ENCODE data around the gene HIPK3.
A peak's percentile ranks its signal among the peaks of the same experiment; 100 is the strongest.

Gene HIPK3

DNA sequence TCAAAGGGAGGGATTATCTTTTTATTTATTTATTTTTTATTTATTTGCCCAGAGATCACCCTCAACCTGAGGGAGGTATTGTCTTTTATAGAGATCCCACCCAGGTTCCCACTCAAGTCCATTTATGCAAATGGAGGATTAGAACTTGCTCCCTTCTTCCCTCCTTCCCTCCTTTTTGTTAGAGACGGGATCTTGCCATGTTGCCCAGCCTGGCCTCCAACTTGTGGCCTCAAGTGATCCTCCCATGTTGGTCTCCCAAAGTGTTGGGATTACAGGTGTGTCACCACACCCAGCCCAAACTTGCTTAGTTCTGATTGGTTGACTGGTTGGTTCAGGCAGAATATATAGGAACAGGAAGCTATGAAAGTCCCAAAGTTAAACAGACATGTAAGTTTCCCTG, 51.9 kb downstream of the HIPK3 start:
- DNase-seq = no peak

DNA sequence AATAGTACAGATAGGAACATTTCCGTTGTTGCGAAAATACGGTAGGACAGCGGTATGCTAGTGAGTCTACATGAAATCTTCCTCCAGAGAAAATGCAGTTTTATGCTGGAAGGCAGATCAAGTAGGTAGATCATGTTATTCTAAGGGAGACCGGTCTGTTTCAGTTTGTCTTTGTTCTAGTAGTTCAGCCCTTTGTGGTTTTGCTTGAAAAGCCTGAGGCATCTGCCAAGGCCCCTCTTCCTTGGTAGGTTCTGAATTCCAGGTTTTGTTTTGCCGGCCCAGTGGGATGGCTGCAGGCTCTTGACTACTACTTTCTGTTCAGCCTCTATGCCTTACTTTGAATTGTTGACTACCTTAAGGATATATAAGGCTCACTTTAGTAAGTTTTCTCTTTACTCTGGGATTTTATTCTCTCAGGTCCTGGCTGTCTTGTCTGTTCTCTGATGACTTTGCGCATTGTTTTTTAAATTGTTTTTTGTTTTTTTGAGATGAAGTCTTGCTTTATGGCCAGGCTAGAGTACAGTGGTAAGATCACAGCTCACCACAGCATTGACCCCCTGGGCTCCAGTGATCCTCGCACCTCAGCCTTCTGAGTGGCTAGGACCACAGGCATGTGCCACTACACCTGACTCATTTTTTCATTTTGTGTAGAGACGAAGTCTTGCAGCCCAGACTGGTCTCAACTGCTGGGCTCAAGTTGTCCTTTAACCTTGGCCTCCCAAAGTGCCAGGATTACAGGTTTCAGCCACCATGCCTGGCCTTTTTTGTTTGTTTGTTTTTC, 53.7 kb downstream of the HIPK3 start:
- no peak for DNase-seq

DNA sequence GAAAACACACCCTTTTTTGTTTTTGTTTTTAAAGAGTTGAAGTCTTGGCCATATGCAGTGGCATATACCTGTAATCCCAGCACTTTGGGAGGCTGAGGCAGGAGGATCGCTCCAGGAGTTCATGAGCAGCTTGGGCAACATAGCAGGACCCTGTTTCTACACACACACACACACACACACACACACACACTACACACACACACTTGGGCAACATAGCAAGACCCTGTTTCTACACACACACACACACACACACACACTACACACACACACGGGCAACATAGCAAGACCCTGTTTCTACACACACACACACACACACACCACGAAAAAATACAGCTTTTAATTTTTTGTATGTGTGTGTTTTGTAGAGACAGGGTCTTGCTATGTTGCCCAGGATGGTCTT, 54.5 kb downstream of the HIPK3 start:
- no peak for DNase-seq

DNA sequence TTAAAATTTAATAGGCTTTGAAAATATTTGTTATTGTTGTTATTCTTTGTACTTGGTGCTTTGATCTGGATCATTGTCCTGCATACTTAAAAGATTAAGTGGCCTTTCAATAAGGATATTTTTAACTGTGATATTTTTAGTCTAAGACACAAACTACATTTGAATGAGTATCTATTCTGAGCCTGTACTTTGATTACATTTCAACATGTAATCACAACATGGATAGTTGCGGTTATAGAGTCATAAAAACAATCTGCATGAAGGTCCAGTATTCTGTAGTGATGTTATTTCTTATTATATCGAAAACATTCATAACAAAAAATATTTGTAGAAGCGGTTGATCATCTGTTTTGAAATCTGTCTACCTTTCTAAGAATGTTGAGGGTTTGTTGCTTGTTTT, 58.6 kb downstream of the HIPK3 start:
- DNase-seq = no peak

DNA sequence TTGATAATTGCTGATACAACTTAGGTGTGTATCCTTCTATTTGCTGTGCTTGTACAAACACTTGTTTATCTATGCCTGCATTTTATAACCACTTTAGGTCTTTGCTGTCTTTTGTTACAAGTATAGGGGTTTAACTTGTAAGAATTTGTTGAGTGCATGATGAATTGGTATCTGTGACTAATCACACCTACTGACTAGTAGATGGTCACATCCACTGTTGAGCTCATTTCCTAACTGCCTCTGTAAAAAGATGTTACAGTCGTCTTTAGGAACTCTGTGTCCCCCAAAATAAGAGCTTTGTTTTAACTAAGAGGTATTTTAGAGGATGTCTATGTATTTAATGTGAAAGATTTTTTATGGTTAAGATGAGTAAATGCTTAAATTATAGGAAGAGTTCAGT, 60.5 kb downstream of the HIPK3 start:
- DNase-seq = no peak

DNA sequence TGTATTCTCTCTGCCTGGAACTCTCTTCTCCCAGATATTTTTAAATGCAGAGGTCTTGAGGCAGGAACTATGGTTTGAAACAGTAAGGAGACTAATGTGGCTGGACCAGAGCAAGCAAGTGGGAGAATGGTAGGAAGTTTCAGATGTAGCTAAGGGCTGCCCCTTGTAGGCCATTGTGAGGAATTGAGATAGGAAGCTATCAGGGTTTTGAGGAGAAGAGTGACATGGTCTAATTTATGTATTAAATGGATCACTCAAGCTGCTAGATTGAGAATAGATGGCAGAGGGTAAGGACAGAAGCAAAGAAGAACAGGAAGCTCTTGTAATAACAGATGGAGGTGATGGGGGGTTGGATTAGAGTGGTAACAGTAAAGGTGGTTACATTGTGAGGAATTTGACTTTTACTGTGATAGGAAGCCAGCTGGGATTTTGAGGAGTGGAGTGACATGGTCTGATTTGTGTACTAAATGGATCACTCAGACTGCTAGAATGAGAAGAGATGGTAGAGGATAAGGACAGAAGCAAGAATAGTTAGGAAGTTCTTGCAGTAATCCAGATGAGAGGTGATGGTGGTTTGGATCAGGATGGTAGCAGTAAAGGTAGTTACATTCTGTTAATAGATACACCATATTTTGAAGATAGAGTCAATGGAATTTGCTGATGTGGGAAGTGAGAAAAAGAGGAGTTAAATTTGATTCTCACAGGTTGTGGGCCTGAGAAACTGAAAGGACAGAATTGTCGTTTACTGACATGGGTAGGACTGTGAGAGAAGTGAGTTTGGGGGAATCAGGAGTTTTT, 63.0 kb downstream of the HIPK3 start:
- no peak for DNase-seq

DNA sequence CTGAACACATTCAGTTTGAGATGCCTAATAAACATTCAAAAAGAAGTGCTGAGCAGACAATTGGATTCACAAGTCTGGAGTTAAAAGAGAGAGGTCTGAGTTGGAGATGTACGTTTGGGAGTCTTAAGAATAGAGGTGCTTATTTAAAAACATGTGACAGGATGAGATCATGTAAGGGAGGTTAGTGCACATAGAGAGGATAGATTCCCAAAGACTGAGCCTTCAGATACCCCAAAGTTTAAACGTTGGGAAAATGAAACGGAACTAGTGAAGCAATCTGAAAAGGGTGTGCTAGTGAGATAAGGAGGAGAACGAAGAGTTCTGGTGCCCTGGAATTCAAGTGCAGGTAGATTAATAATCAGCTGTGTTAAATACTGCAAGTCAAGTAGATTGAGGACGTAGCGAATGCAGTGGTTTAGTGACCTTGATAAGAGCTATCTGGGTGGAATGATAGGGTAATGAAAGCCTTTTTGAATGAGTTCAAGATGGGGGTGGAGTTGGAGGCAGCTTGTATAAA, 63.7 kb downstream of the HIPK3 start:
- no peak for DNase-seq

DNA sequence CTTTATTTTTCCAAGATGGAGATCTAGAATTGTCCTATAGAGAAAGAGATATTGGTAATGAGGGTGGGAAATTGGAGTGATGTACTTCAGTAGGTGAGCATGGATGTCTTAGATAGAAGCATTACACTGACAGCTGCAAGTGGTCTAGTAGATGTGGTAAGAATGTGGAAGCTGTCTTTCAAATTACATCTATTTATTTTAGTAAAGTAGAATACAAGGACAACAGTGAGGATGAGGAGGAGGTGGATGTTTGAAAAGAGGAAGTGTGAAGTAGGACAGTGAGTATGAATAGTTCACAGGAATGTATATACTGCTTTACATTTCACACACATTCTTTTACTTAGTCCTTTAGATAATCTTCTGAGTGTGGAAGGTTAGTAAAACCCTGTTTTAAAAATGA, 64.2 kb downstream of the HIPK3 start:
- DNase-seq = no peak

DNA sequence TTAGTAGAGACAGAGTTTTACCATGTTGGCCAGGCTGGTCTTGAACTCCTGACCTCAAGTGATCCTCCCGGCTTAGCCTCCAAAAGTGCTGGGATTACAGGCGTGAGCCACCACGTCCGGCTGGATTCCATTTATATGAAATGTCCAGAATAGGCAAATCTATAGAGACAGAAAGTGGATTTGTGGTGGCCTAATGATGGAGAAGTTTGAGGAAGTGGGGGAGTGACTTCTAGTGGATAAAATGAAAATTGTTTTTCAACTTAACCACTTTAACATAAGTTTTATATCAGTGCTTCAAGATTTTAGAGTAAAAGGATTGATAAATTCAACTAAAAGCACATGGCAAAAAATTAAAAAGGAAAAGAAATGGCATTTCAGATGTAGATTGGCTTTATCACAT, 66.2 kb downstream of the HIPK3 start:
- DNase-seq = no peak

DNA sequence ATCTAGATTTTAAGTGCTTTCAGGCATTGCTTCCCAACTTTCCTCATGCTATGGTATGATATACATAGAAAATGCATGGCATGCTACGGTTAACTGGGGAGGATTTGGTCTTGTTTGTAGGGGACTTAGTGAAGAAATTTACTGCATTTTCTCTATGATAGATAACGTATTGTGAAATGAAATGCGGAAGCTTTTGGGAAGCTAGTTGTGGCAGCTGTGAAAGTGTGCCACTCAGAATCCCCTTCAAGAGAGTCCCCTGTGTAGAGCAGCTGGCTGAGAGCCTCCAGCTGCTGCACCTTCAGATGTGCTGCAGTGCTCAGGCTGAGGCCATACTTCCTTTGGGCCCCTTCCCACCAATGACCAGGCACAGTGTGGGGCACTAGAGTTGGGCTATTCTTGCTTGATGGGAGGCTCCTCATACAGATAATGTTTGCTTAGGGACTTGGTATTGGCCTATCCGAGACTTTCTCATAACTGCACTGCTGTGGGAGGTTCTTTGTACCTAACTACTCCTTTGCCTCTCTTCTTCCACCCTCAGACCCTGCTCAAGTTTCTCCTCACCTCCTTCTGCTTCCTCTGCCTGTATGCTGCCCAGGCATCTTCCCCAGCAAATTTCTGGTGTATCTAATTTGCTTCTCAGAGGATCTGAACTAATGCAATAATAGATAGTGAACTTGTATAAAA, 67.3 kb downstream of the HIPK3 start:
- DNase-seq = no peak

DNA sequence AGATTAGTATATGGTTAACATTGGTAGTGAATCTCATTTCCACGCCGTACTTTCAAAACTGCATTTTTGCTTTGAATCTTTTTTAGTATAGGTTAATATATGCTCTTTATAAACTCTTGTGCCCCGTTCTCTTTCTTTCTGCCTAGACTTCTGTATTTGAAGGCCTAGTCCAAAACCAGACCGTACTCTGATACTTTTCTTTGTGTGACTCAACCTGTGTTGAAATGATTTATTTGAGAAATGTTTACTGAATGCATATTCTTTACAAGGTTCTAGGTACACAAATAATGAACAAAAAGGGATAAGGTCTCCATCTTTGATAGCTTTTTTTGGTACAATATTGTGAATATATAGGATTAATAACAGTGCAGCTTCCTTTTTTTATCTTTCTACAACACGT, 68.3 kb downstream of the HIPK3 start:
- DNase-seq = no peak

DNA sequence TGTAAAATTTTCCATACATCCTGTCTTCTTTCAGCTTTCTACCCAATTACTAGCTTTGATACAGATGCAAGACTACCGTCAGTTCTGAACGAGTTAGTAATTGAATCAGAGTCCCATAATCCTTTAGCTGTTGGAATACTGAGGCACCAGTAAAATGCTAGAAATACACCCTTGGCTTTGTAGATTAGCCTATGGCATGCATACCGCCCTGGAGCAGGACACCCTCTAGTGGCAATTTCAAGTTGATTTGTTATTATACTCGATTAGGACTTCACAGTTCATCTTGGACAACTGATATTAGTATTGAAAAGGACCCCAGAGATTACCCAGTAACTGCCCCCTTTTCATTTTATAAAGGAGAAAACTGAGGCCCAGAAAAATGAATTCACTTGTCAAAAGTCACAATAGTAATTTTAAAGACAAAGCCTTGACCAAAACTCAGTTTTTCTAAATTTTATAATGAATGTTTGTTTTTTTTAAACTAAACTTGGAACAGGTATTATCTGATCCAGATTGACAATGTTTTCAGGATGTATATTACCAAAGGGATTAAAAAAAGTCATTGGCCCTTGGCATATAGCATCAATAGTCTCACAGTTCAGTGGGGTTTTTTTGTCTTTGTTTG, 72.6 kb downstream of the HIPK3 start:
- DNase-seq = peak; percentile 13

DNA sequence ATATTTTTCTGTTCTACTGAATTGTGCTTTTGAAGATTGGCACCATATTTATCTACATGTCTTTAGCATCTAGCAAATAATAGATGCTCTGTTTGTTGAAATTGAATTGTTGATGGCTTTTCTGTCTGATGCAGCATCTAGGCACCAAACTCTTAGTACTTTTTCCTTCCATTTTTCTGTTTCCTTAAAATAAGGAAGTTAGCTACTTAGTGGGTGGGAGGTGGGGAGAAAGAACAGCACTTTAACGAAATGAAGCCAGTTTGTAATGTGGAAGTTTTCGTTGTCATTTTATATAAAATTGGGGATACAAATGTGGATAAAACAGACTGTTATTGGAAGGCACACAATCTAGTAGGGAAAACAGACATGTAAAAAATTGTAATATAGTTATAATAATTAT, 76.6 kb downstream of the HIPK3 start:
- no peak for DNase-seq

DNA sequence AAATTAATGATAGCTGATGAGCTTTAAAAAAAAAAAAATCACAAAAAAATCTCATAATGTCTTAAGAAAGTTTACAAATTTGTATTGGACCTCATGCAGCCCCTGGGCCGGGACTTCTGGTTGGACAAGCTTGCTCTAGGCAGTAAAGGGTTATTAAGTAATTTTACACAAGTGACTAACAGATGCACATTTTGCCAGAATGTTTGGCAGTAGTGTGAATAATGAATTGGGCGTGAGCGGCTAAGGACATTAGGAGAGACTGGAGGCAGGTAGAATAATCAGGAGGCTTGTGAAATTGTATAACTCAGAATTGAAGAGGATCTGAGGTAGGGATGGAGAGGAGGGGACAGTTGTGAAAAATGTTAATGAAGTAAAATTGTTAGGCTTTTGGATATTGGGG, 77.4 kb downstream of the HIPK3 start:
- no peak for DNase-seq

DNA sequence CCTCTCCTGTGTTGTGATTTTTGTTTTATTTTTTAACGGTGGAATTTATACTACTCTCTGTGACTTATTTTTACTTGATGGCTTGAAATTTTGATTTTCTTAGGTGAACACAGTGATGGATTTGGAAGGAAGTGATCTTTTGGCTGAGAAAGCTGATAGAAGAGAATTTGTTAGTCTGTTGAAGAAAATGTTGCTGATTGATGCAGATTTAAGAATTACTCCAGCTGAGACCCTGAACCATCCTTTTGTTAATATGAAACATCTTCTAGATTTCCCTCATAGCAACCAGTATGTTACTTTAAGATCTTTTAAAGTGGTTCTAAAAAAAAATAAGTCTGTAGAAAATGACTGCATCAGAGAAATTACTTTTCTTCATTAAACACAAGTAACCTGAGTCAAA, 82.1 kb downstream of the HIPK3 start:
- no peak for DNase-seq

DNA sequence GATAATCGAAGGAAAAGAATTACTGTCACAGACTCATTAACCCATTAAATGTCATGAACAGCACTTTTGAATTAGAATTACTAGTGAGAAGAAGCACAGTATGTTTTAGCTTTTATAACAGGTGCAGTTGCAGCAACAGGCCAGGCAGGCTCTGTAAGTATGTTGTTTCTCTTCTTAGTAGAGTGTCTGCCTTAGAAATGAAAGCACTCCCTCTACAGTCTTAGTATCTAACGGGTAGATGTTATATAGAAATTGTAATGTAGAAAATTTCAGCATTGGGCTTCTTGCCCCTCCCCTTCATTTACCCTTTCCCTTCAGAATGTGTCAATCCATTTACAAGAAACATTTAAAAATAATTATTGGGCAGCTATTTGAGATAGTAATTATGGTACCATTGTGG, 87.4 kb downstream of the HIPK3 start:
- DNase-seq = no peak

DNA sequence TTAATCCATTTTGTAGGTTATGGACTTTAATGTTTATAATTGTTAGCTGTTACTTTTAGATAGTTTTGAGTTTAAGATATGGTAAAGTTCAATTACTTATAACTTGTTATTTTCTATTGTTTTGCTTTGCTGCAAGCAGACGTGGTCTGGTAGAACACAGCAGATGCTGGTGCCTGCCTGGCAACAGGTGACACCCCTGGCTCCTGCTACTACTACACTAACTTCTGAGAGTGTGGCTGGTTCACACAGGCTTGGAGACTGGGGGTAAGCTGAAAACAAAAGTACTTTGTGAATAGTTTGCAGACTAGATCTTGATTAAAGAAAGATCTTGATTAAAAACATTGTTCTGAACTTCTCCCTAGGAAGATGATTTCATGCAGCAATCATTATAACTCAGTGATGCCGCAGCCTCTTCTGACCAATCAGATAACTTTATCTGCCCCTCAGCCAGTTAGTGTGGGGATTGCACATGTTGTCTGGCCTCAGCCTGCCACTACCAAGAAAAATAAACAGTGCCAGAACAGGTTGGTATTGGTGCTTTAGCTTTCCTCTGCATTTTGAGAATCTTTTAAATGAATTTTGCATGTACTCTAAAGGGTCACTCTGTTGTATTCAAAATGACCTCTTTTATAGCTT, 90.4 kb downstream of the HIPK3 start:
- DNase-seq = no peak

DNA sequence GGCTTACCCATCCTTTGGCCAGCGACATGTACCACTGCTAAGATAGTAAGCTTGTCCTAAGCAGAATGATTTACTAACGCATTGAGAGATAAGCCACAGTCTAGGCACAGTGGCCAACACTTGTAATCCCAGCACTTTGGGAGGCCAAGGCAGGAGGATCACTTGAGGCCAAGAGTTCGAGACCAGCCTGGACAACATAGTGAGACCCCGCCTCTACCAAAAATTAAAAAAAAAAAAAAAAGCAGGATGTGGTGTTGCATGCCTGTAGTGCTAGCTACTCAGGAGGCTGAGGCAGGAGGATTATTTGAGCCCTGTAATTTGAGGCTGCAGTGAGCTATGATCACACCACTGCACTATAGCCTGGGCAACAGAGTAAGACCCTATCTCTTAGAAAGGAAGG, 93.1 kb downstream of the HIPK3 start:
- DNase-seq = no peak

DNA sequence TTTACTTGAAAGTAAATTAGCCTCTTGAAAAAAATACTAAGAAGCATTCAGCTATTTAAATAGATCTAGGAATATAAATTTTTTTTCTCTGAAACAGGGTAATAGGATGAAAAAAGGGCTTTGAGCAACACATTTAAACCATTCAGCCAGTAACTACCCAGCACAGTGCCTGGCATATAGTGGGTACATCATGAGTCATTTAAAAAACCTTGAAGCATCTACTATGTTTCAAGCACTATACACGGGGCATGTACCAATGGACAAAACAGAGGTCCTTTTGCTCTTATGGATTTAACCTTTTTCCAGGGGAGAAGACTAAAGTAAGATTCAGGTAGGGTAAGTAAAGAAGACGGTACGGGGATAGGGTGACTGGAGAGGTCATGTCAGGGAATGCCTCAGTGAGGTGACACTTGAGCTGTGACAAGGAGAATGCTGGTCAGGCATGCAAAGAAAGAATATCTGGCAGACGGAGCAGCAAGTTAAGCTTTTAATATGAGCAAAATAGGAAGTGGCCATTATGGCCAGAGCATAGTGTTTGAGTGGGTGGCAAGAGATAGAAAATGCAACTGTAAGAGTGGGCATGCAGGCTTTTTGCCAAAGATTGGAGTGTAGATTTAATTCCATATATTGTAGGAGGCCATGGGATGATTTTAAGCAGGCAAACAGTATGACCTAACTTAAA, 101.1 kb downstream of the HIPK3 start:
- no peak for DNase-seq

DNA sequence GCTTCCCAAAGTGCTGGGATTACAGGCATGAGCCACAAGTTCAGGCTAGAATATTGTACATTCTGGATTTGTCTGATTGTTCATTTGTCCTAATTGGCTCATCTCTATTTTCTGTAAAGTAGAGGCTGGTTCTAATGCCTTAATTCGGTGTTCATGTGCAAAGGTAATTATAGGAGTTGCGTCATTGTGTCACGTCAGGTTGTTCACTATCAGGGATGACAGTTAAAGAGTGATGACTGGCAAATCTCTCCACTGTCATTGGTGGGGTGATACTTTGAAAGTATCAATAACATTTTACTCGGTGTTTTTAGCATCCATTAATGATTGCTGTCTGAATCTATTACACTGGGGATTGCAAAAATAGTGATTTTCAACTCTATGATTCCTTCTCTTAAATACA, 103.5 kb downstream of the HIPK3 start:
- no peak for DNase-seq

DNA sequence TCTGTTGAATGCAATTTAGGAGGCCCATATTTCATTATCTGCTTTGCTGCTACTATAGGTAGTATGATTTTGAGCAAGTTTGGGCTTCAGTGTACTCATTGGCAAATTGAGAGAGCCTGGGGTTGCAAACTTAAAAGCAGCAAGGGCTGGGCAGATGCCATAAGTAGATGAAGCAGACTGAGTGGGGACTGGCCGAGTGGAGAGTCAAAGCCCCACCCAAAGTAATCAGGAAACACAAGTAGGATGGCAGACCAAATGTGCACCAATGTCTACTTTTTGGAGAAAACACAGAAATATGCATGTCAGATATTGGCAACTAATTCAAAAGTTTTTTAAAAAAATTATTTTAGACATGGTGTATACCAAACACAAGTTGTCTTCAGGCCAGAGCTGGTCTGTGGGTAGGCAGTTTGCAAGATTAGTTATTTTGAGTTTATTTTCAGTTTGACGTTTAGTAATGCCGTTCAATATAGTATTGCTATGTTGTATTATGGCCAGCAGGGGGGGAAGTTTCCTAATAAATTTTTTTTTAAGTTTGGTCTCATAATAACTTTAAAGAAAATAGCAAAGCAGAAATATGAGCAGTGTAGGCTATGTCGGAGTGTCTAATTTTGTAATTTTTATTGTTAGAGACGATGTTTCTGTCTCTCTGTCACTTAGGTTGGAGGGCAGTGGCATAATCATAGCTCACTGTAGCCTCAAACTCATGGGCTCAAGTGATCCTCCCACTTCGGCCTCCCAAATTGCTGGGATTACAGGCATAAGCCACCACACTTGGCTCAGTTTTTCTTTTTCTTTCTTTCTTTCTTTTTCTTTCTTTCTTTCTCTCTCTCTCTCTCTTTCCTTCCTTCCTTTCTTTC, 105.1 kb downstream of the HIPK3 start:
- DNase-seq = no peak
